Thymus (tissue), 14 donors: ENCODE data around the gene HSD11B1L. TPM values are rescaled to one million over a fixed set of nuclear protein-coding genes. Genes with fewer than 3 reads are reported as not detected.

Source experiments
- DNase-seq, 9 donors: peaks; one replicate each; pipeline ENCODE4 v3.0.0-alpha.2; 2013; ENCODE audit warnings: low spot score in 9 of 9, low read depth in 6 of 9, missing footprints in 1 of 9
- H3K27ac ChIP-seq, 2 donors: one replicate each; pipeline ENCODE4 v1.5.1; 2013; ENCODE audit warnings: control low read depth in 1 of 2, low read depth in 1 of 2, low read length in 1 of 2, mild to moderate bottlenecking in 1 of 2, moderate library complexity in 1 of 2
- H3K27me3 ChIP-seq, 2 donors: one replicate each; pipeline ENCODE4 v1.5.1; 2013; ENCODE audit warnings: low read length in 1 of 2; ENCODE audit not compliant: control insufficient read depth in 2 of 2, insufficient read depth in 1 of 2
- H3K36me3 ChIP-seq, 2 donors: one replicate each; pipeline ENCODE4 v1.5.1; 2013; ENCODE audit warnings: low read length in 1 of 2, mild to moderate bottlenecking in 1 of 2, moderate library complexity in 1 of 2; ENCODE audit not compliant: control insufficient read depth in 2 of 2, insufficient read depth in 2 of 2
- H3K4me1 ChIP-seq, 2 donors: one replicate each; pipeline ENCODE4 v1.5.1; 2013; ENCODE audit warnings: low read length in 2 of 2; ENCODE audit not compliant: control insufficient read depth in 2 of 2, insufficient read depth in 2 of 2
- H3K4me3 ChIP-seq, 2 donors: one replicate each; pipeline ENCODE4 v1.5.1; 2013; ENCODE audit warnings: low read length in 2 of 2, control low read depth in 1 of 2, mild to moderate bottlenecking in 1 of 2
- H3K9me3 ChIP-seq, 2 donors: one replicate each; pipeline ENCODE4 v1.5.1; 2013; ENCODE audit warnings: low read length in 1 of 2, mild to moderate bottlenecking in 1 of 2; ENCODE audit not compliant: control insufficient read depth in 2 of 2, insufficient read depth in 1 of 2
- WGBS: extraction: QIAGEN DNeasy Blood & Tissue Kit; methylation state at CpG from one replicate; pipeline ENCODE4 v1.1.7; 2013; 5-methylcytosine and 5-hydroxymethylcytosine counted together
- long read RNA-seq, 10 donors: transcript quantifications; one replicate each; lab custom pipeline, GENCODE V29; 2026
- polyA plus RNA-seq: library from polyadenylated mRNA; stranded (reverse); fragments of 200-250 nt; gene quantifications from one replicate; pipeline ENCODE4 v1.2.3, GENCODE V29; 2013
- total RNA-seq: library from RNA; stranded (reverse); fragments of 120-200 nt; gene quantifications from one replicate; pipeline ENCODE4 v1.2.4, GENCODE V29; 2013
- donor health status: healthy.

HSD11B1L gene, protein sequence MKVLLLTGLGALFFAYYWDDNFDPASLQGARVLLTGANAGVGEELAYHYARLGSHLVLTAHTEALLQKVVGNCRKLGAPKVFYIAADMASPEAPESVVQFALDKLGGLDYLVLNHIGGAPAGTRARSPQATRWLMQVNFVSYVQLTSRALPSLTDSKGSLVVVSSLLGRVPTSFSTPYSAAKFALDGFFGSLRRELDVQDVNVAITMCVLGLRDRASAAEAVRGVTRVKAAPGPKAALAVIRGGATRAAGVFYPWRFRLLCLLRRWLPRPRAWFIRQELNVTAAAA
- total RNA-seq: 4.6 TPM
- 6.5 TPM for polyA plus RNA-seq
- long read RNA-seq, donor 1: 0 reads
- long read RNA-seq, donor 2, partial matches to known transcripts: 0 of 3 reads
- long read RNA-seq, donor 2, other reads (novel, unspliced or antisense): 0 of 3 reads
- long read RNA-seq, donor 3, partial matches to known transcripts: 0 of 1 reads
- long read RNA-seq, donor 3, other reads (novel, unspliced or antisense): 0 of 1 reads
- long read RNA-seq, donor 4: 0 reads
- long read RNA-seq, donor 5, partial matches to known transcripts: 0 of 4 reads
- long read RNA-seq, donor 5, other reads (novel, unspliced or antisense): 0 of 4 reads
- long read RNA-seq, donor 6: 0 reads
- long read RNA-seq, donor 7: 0 reads
- long read RNA-seq, donor 8: 0 reads
- long read RNA-seq, donor 9: 0 reads
- long read RNA-seq, donor 10: 0 reads

DNA sequence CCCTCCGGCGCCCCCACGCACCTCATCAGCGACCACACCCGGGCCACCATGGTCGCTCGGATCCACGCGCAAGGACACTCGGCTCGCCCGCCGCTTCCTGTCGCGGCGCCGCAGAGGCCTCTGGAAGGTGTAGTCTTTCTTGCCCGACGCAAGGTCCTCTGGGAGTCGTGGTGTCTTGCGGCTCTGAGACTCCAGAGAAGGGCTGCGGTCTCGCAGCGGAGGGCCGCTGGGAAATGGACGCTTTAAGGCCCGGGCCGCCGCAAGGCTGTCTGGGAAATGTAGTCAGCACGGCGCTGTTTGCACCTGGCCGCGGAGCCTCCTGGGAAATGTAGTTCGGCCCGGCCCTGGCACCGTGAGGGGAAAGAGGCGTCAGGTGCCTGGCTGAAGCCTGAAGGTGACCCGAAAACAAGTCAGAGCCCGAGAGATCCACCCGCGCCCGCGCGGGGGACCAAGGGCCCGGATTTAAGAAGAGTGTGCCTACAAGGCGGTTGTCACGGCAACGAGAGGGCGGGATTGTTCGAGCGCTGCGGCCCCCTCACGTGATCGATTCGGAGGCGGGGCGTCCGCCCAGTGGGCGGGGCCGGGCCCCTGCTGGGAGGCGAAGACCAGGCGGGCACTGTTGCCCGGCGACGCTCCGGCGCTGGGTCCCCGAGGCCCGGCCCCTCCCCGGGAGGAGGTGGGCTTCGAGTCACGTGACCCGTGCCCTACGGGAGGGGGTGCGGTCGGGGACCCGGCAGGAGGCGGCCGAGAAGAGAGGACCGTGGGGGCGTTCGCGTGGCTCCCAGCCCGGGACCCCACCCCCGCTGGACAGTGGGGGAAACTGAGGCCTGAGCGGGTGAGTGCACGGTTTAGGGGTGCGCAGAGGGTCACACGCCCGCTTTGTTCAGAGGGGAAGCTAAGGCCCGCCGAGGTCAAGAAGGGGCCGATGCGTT lies at the start of gene HSD11B1L, which contains the start of gene MICOS13:
HSD11B1L (plus strand) TSS at position 591 of the 932 bp plus-strand sequence. CDS start 3,806 bp downstream, outside the sequence.
MICOS13 (minus strand) TSS at position 80 of the 932 bp plus-strand sequence; CDS start at position 50, 30 bp downstream.
- H3K9me3 ChIP-seq: peaks cover 0 to 6% of the 10 kb centered on the region in 2 donors
- under 1% methylated on average over 94 of the region's 94 CpGs for WGBS
- DNase-seq: peak; percentile 97 to 100 (median 99)

DNA sequence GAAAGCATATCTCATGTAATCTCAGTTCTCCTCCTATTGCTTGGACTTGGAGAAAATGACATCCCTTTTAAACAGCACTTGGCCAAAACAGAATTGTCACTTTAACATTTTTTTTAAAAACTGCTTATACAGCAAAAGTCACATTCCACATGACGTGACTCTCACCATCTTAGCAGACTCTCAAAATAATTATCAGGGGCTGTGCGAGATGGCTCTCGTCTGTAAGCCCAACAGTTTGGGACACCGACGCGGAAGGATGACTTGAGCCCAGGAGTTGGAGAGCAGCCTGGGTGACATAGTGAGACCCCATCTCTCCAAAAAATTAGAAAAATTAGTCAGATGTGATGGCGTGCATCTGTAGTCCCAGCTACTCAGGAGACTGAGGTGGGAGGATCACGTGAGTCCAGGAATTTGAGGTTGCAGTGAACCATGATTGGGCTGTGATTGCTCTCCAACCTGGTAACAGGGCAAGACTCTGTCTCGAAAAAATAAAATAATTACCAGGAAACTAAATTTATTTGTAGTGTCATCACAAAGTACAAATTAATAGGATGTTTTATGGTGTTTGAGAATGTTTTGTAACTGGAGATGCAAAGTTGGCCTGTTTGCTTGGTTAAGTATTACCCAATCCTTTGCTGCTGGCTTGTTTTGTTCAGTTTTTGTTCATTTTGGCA lies 49.1 kb upstream of the HSD11B1L start:
- peaks cover 33 to 69% of the 10 kb centered on the region in 2 donors for H3K36me3 ChIP-seq
- H3K27me3 ChIP-seq: no peaks in the 10 kb centered on the region
- H3K27ac ChIP-seq: no peak overlapping the region
- H3K4me3 ChIP-seq: no peak overlapping the region
- H3K4me1 ChIP-seq: peaks cover 15 to 20% of the 10 kb centered on the region in 2 donors
- 96% methylated on average over 9 of the region's 9 CpGs for WGBS
- no peak for DNase-seq
- no peaks in the 10 kb centered on the region for H3K9me3 ChIP-seq

More for the DNA sequence above, at the start of gene HSD11B1L, which contains the start of gene MICOS13:
- Histone ChIP-seq H3K27ac (peak within 1 kb of the TSS; percentile 97), H3K36me3 (peaks cover 0 to under 1% of the 10 kb centered on the region in 2 donors), H3K4me1 (peaks cover 15% of the 10 kb centered on the region in 2 donors), H3K4me3 (peak within 1 kb of the TSS; percentile 83 to 100), H3K27me3 (peaks cover 0 to 3% of the 10 kb centered on the region in 2 donors)

DNA sequence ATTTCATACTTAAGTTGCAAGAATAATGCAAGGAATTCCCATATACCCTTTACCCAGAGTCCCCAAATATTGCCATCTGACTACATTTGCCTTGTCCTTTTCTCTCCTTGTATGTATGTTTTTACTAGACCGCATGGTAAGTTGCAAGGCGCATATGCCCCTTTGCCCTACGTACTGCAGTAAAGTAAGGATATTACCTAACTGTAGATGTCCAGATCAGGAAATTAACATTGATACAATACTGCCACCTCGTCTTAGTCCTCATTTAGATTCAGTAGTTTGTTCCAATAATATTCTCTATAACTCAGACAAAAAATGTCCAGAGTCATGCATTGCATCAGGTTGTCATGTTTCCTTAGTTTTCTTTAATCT lies 48.6 kb upstream of the HSD11B1L start:
- H3K36me3 ChIP-seq: peaks cover 27 to 64% of the 10 kb centered on the region in 2 donors
- H3K4me3 ChIP-seq: no peak overlapping the region
- H3K27ac ChIP-seq: no peak overlapping the region
- DNase-seq: no peak
- H3K9me3 ChIP-seq: no peaks in the 10 kb centered on the region
- H3K4me1 ChIP-seq: peaks cover 9 to 15% of the 10 kb centered on the region in 2 donors
- WGBS: 95% methylated on average over 4 of the region's 4 CpGs
- no peaks in the 10 kb centered on the region for H3K27me3 ChIP-seq

DNA sequence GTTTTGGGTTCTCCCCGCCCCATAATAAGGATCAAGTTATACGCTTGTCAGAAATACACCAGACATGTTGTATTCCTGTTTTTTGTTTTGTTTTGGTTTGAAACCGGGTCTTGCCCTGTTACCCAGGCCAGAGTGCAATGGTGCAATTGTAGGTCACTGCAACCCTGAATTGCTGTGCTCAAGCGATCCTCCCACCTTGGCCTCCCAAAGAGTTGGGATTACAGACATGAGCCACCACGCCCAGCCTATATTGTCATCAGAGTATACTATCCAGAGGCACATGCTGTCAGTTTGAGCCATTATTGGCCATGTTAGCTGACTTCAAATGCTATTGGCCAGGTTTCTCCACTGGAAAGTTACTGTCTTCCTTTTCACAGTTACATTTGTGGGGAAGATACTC lies 48.2 kb upstream of the HSD11B1L start:
- peaks cover 6 to 10% of the 10 kb centered on the region in 2 donors for H3K4me1 ChIP-seq
- no peak overlapping the region for H3K4me3 ChIP-seq
- H3K27me3 ChIP-seq: no peaks in the 10 kb centered on the region
- H3K27ac ChIP-seq: no peak overlapping the region
- H3K36me3 ChIP-seq: peaks cover 23 to 64% of the 10 kb centered on the region in 2 donors
- no peaks in the 10 kb centered on the region for H3K9me3 ChIP-seq
- DNase-seq: no peak
- WGBS: 95% methylated on average over 5 of the region's 5 CpGs

DNA sequence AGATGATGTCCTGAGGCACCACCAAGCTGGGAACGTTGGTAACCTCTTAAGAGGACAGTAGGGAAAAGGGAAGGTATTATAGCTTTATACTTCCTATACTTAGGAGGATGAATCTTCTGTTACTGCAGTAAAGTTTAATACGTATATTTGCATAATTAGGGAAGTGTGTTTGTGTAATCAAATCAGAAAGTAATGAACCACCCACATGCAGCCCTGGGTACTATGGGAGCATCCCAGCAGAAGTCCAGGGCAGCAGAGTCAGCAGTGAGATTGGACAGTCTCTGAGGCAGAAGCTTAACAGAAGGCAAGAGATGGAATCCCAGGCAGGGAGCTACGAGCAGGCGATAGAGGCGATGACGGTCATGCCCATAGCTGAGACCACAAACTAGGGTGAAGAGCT lies 45.4 kb upstream of the HSD11B1L start:
- DNase-seq: no peak
- H3K4me3 ChIP-seq: no peak overlapping the region
- H3K4me1 ChIP-seq: no peaks in the 10 kb centered on the region
- H3K27me3 ChIP-seq: no peaks in the 10 kb centered on the region
- WGBS: 93% methylated on average over 6 of the region's 6 CpGs
- H3K9me3 ChIP-seq: no peaks in the 10 kb centered on the region
- no peak overlapping the region for H3K27ac ChIP-seq
- H3K36me3 ChIP-seq: peaks cover 5 to 47% of the 10 kb centered on the region in 2 donors

DNA sequence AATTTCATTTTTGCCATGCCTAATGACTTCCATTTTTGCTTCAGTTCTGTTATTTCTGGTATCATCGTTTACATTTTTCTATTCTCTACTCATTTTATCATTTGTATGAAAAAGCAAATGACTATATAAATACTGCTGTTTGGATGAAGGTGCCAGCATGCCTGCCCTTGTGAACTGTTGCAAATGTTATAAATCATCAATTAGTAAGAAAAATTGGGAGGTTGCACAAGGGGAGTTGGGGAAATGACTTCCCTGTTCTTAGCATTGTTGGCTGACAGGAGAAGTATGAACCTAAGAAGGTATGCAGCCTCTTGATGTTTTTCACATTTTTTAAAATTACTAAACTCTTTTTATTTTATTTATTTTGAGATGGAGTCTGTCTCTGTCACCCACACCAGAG lies 42.9 kb upstream of the HSD11B1L start:
- Histone ChIP-seq H3K36me3 (peaks cover 28 to 53% of the 10 kb centered on the region in 2 donors), H3K4me1 (no peaks in the 10 kb centered on the region), H3K27ac (no peak overlapping the region), H3K9me3 (no peaks in the 10 kb centered on the region), H3K4me3 (no peak overlapping the region), H3K27me3 (no peaks in the 10 kb centered on the region)
- WGBS: 96% methylated on average over 1 of the region's 1 CpG
- DNase-seq: no peak

DNA sequence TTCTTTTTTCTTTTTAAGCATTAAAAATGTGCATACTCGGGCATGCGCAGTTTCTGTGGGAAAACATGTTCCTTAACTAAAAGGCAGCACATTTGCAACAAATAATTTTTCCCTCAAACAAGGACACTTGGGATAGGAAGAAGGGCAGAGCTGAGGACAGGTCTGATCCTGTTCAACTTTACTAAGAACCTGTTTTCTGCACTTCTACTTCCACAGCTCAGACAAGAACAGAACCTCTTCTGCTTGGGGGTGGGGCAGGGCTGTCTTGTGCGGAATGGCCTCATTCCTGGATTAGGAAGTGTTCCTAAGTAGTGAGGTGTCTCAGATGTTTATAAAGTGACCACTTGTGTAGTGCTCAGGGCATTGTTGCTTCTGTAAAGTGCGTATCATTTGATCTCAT lies 39.7 kb upstream of the HSD11B1L start:
- Histone ChIP-seq H3K4me3 (no peak overlapping the region), H3K9me3 (no peaks in the 10 kb centered on the region), H3K36me3 (peaks cover 46 to 68% of the 10 kb centered on the region in 2 donors), H3K27me3 (no peaks in the 10 kb centered on the region), H3K27ac (no peak overlapping the region), H3K4me1 (no peaks in the 10 kb centered on the region)
- DNase-seq: no peak
- 96% methylated on average over 4 of the region's 4 CpGs for WGBS

DNA sequence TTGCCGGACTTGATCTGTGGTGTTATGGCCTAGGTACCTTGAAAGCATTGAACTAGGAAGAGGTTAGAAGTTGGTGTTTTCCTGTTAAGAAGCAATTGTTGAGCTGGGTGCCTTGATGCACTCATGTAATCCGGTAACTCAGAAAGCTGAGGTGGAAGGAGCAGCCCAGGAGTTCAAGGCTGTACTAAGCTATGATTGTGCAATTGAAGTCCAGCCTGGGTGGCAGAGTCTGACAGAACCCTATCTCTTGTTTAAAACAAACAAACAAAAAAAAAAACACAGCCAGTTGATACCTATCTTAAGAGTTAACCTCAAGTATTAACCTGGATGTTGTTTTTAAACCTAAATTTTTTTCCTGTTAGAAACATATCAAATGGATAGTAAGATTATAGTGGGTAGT lies 38.6 kb upstream of the HSD11B1L start:
- no peak for DNase-seq
- no peaks in the 10 kb centered on the region for H3K27me3 ChIP-seq
- no peak overlapping the region for H3K4me3 ChIP-seq
- no peak overlapping the region for H3K27ac ChIP-seq
- 97% methylated on average over 2 of the region's 2 CpGs for WGBS
- no peaks in the 10 kb centered on the region for H3K9me3 ChIP-seq
- no peaks in the 10 kb centered on the region for H3K4me1 ChIP-seq
- peaks cover 57 to 77% of the 10 kb centered on the region in 2 donors for H3K36me3 ChIP-seq
